Duodenal mucosa (tissue), 2 donors: ENCODE measurements around the gene ELOA2.
"Not testable (repeated sequence)": the region's sequence is repeated elsewhere in the genome, so short reads cannot be mapped to it uniquely, and the experiment has no call there.

Experiments used
- H3K27ac ChIP-seq: one replicate; pipeline ENCODE4 v1.7.0; 2013; ENCODE audit warnings: low read depth, low read length
- H3K27me3 ChIP-seq, 2 donors: one replicate each; pipeline ENCODE4 v1.7.0; 2013; ENCODE audit warnings: low read length in 2 of 2, control low read depth in 1 of 2; ENCODE audit not compliant: insufficient read depth in 2 of 2, control insufficient read depth in 1 of 2
- H3K36me3 ChIP-seq, 2 donors: one replicate each; pipeline ENCODE4 v1.7.0; 2013; ENCODE audit warnings: low read length in 2 of 2, control low read depth in 1 of 2; ENCODE audit not compliant: insufficient read depth in 2 of 2, control insufficient read depth in 1 of 2
- H3K4me1 ChIP-seq, 2 donors: one replicate each; pipeline ENCODE4 v1.7.0; 2013; ENCODE audit warnings: low read length in 2 of 2, control low read depth in 1 of 2; ENCODE audit not compliant: insufficient read depth in 2 of 2, control insufficient read depth in 1 of 2
- H3K4me3 ChIP-seq, 2 donors: one replicate each; pipeline ENCODE4 v1.7.0; 2013; ENCODE audit warnings: low read length in 2 of 2, low read depth in 1 of 2
- H3K9ac ChIP-seq, 2 donors: one replicate each; pipeline ENCODE4 v1.7.0; 2013; ENCODE audit warnings: low read length in 2 of 2, low read depth in 1 of 2
- H3K9me3 ChIP-seq, 2 donors: one replicate each; pipeline ENCODE4 v1.7.0; 2013; ENCODE audit warnings: low read length in 2 of 2, control low read depth in 1 of 2; ENCODE audit not compliant: control insufficient read depth in 1 of 2

Gene ELOA2

GRCh38 chr18:47023769-47024465, 11.5 kb downstream of the ELOA2 start:
- H3K27me3 ChIP-seq, H3K36me3 ChIP-seq, H3K27ac ChIP-seq, H3K9me3 ChIP-seq, H3K9ac ChIP-seq, H3K4me1 ChIP-seq, H3K4me3 ChIP-seq: not testable (repeated sequence)

GRCh38 chr18:47022821-47023220, 12.6 kb downstream of the ELOA2 start:
- not testable (repeated sequence) for H3K9ac ChIP-seq, H3K4me3 ChIP-seq, H3K9me3 ChIP-seq, H3K27me3 ChIP-seq, H3K27ac ChIP-seq, H3K4me1 ChIP-seq, H3K36me3 ChIP-seq

GRCh38 chr18:47020757-47021156, 14.7 kb downstream of the ELOA2 start:
- not testable (repeated sequence) for H3K4me1 ChIP-seq, H3K9ac ChIP-seq, H3K27ac ChIP-seq

GRCh38 chr18:47019870-47020269, 15.6 kb downstream of the ELOA2 start:
- H3K4me1 ChIP-seq, H3K9ac ChIP-seq, H3K27ac ChIP-seq, H3K9me3 ChIP-seq, H3K4me3 ChIP-seq, H3K27me3 ChIP-seq, H3K36me3 ChIP-seq: not testable (repeated sequence)

More at GRCh38 chr18:47020757-47021156, 14.7 kb downstream of the ELOA2 start:
- not testable (repeated sequence) for H3K9me3 ChIP-seq, H3K36me3 ChIP-seq, H3K4me3 ChIP-seq, H3K27me3 ChIP-seq
